GM18907 (cell line): ENCODE measurements around the gene NENF.
"Not testable (repeated sequence)": the region's sequence is repeated elsewhere in the genome, so short reads cannot be mapped to it uniquely, and the experiment has no call there.

Experiments
- ATAC-seq: cut with Tn5 transposase; IDR thresholded peaks from one replicate; pipeline ENCODE4 v1.9.1; 2021; ENCODE audit warnings: mild to moderate bottlenecking, moderate library complexity; ENCODE audit not compliant: unreplicated experiment

The NENF gene

GRCh38 chr1:212432661-212433576 lies at the start of gene NENF:
TSS of gene NENF (plus strand) at chr1:212432920. CDS start at chr1:212432944, 24 bp downstream.
- ATAC-seq = peak; percentile 97

- no peak for ATAC-seq
Observed at GRCh38 chr1:212386029-212386428, 46.7 kb upstream of the NENF start.

- ATAC-seq = no peak
Observed at GRCh38 chr1:212388985-212389716, 43.6 kb upstream of the NENF start.

- ATAC-seq = not testable (repeated sequence)
Observed at GRCh38 chr1:212395678-212396437, 36.9 kb upstream of the NENF start.

GRCh38 chr1:212396638-212397037 lies 36.1 kb upstream of the NENF start:
- no peak for ATAC-seq

GRCh38 chr1:212397171-212397570 lies 35.5 kb upstream of the NENF start:
- ATAC-seq = no peak

- ATAC-seq = no peak
Observed at GRCh38 chr1:212401042-212401441, 31.7 kb upstream of the NENF start.

- no peak for ATAC-seq
Observed at GRCh38 chr1:212401838-212402582, 30.7 kb upstream of the NENF start.

- no peak for ATAC-seq
Observed at GRCh38 chr1:212402666-212403321, 29.9 kb upstream of the NENF start.

GRCh38 chr1:212410231-212410820 lies 22.4 kb upstream of the NENF start:
- no peak for ATAC-seq

GRCh38 chr1:212412374-212412773 lies 20.3 kb upstream of the NENF start:
- no peak for ATAC-seq

- ATAC-seq = peak; percentile 15
Observed at GRCh38 chr1:212413902-212414327, 18.8 kb upstream of the NENF start.

GRCh38 chr1:212414328-212415106 lies 18.2 kb upstream of the NENF start, which contains the start of gene PACC1:
TSS of gene PACC1 (minus strand) at chr1:212414886. CDS start at chr1:212414757, 129 bp downstream.
- peak; percentile 96 for ATAC-seq

GRCh38 chr1:212415107-212415841 lies 17.4 kb upstream of the NENF start:
- no peak for ATAC-seq

GRCh38 chr1:212421165-212421564 lies 11.6 kb upstream of the NENF start:
- ATAC-seq = no peak

GRCh38 chr1:212423879-212424278 lies 8.8 kb upstream of the NENF start:
- no peak for ATAC-seq

GRCh38 chr1:212428496-212428895 lies 4.2 kb upstream of the NENF start:
- no peak for ATAC-seq

- ATAC-seq = no peak
Observed at GRCh38 chr1:212430416-212430815, 2.3 kb upstream of the NENF start.
